ENCODE measurements around the gene APBA1. TPM values are rescaled to one million over a fixed set of nuclear protein-coding genes. Genes with fewer than 3 reads are reported as not detected.

APBA1 gene
- total RNA-seq, 1 donor from 2014 or later, result 4.3 TPM

DNA sequence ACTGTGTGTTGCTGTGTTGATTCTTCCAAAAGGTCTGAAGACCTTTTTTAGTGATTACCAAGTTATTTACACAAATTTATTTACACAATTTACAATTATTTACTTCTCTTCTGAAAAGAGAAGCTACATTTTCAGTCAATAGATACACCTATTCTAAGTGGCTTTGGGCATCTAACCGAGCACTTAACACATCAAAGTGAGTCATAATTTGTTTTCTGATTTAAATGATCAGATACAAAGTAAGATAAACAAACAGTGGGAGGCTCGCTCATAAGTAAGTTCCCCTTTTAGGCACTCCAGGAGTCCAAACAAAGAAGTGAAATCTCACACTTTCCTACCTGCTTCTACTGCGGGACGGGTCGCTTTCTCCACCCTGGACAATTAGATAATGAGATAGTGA lies 90.2 kb downstream of the APBA1 start:
- H3K4me3 ChIP-seq, result no peak overlapping the region
- DNase-seq (no peak), ATAC-seq (no peak)
- H3K27me3 ChIP-seq (ENCODE audit: low read depth), result no peaks in the 10 kb centered on the region
- intact Hi-C loops (cut with DNase I), result no loop called here
- no peaks in the 10 kb centered on the region for H3K9me3 ChIP-seq
- H3K36me3 ChIP-seq, result no peaks in the 10 kb centered on the region
- no peak overlapping the region for H3K27ac ChIP-seq
- no peak for TF ChIP-seq CTCF (IDR thresholded peaks at IDR 0.05)
- H3K4me1 ChIP-seq, result no peaks in the 10 kb centered on the region

- ATAC-seq (no peak), DNase-seq (no peak)
- intact Hi-C loops (cut with DNase I), result no loop called here
- H3K9me3 ChIP-seq, result no peaks in the 10 kb centered on the region
- H3K4me1 ChIP-seq, result no peaks in the 10 kb centered on the region
- no peak overlapping the region for H3K27ac ChIP-seq
- H3K36me3 ChIP-seq, result no peaks in the 10 kb centered on the region
- TF ChIP-seq CTCF (IDR thresholded peaks at IDR 0.05), result no peak
- H3K4me3 ChIP-seq, result no peak overlapping the region
- no peaks in the 10 kb centered on the region for H3K27me3 ChIP-seq (ENCODE audit: low read depth)
Measured at GRCh38 chr9:69580582-69581214, 91.5 kb downstream of the APBA1 start.

DNA sequence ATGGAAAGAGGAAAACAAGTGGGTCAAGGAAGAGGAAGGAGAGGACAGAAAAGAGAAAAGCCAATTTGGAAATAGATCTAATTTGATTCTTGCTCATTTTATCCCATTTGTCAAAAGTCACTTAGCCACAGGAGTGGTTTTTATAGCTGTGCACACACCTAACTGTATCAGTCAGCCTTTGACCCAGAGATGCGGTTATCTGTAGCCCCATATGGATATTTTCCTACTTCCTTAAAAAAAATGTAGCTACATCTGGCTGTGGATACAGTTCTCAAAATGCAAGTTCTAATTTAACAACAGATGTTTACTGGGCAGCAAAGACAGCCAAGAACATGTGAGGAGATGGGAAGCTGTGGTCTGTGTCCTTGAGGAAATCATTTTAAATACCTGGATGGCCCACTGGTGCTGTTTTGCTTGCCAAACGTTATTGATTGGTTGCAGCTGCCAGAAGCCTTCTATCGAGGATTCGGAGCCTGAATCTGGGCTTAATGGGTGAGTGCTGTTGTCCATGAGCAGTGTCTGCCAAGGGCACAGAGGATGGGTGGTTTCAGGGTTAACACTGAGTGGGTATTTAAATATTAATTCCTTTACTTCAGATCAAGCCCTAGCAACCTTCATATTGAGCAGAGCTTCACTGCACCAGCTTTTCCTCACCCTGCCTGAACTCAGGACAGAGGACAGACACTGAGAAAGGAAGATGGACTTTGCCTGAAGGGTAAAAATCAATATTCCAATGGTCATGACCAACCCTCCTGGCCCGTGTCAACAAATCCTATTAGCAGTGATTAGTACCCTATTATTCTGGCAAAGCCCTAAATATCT lies 92.2 kb downstream of the APBA1 start:
- TF ChIP-seq CTCF (IDR thresholded peaks at IDR 0.05), result no peak
- DNase-seq, result no peak
- no peak overlapping the region for H3K27ac ChIP-seq
- intact Hi-C loops (cut with DNase I), result no loop called here
- H3K9me3 ChIP-seq, result no peaks in the 10 kb centered on the region
- no peaks in the 10 kb centered on the region for H3K4me1 ChIP-seq
- H3K4me3 ChIP-seq, result no peak overlapping the region
- no peaks in the 10 kb centered on the region for H3K36me3 ChIP-seq
- no peaks in the 10 kb centered on the region for H3K27me3 ChIP-seq (ENCODE audit: low read depth)
- ATAC-seq, result no peak

DNA sequence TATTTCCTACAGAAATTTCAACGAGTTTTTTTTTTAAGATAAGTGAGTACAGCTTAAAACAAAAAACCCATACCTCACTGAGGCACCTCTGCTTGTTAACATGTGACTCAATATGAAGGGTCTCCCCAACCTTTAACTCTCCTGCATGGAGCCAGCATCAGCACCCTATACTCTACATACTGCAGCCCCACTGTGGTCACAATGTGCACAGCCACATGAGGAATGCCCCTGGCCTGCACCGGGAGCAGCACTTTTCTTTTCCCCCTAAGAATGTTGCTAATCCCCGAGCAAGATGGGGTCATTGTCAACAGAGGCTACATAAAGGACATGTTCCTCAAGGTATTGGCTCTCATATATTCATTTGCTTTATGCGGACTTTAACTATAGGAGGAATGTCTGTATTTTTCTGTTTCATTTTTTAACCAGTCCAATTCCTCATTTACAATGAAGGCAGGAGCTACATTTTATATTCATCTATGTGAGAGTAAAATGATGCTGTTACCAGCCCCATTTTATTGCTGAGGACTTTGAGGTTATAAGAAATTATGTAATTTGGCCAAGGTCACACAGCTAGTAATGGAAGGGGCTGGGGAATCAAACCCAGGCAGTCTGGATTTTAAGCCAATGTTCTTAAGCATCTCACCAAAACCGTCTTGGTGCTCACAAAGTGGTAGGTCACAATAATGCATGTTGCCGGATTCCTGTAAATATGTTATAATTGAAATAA lies 93.0 kb downstream of the APBA1 start:
- ATAC-seq (no peak), DNase-seq (no peak)
- no peaks in the 10 kb centered on the region for H3K9me3 ChIP-seq
- H3K27me3 ChIP-seq (ENCODE audit: low read depth), result no peaks in the 10 kb centered on the region
- TF ChIP-seq CTCF (IDR thresholded peaks at IDR 0.05), result no peak
- H3K36me3 ChIP-seq, result no peaks in the 10 kb centered on the region
- no peaks in the 10 kb centered on the region for H3K4me1 ChIP-seq
- H3K27ac ChIP-seq, result no peak overlapping the region
- intact Hi-C loops (cut with DNase I), result no loop called here
- H3K4me3 ChIP-seq, result no peak overlapping the region

GRCh38 chr9:69578026-69578425 lies 94.1 kb downstream of the APBA1 start:
- Histone ChIP-seq H3K27ac (no peak overlapping the region), H3K9me3 (no peaks in the 10 kb centered on the region), H3K27me3 (ENCODE audit: low read depth) (no peaks in the 10 kb centered on the region), H3K4me3 (no peak overlapping the region), H3K36me3 (no peaks in the 10 kb centered on the region), H3K4me1 (no peaks in the 10 kb centered on the region)
- intact Hi-C loops (cut with DNase I), result no loop called here
- no peak for DNase-seq
- ATAC-seq, result no peak
- TF ChIP-seq CTCF (IDR thresholded peaks at IDR 0.05), result no peak
